HG03432 (cell line): ENCODE data around the gene CACNA2D3.
"Not testable (repeated sequence)": the region's sequence is repeated elsewhere in the genome, so short reads cannot be mapped to it uniquely, and the experiment has no call there.

Source experiments
- ATAC-seq: cut with Tn5 transposase; IDR thresholded peaks from one replicate; pipeline ENCODE4 v1.9.1; 2021; ENCODE audit warnings: mild to moderate bottlenecking, moderate library complexity; ENCODE audit not compliant: unreplicated experiment

Gene CACNA2D3

DNA sequence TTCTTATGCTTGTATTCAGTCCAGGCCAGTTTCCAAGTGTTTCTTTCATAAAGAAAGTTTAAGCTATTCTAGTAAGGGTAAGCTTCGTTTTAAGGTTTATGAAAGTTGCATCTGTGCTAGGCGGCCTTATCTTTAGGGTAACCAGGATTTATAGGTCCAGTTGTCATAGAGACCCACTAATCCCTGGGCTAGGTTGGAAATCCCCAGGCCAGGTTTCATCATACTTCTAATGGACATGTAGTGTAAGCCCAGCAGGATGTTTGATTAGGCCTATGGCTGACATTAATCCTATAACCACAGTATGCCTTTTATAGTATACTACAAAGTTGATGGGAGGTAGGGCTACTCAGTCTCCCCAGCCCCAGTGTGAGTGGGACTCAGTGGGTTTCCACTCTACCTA lies 312.4 kb downstream of the CACNA2D3 start:
- no peak for ATAC-seq

DNA sequence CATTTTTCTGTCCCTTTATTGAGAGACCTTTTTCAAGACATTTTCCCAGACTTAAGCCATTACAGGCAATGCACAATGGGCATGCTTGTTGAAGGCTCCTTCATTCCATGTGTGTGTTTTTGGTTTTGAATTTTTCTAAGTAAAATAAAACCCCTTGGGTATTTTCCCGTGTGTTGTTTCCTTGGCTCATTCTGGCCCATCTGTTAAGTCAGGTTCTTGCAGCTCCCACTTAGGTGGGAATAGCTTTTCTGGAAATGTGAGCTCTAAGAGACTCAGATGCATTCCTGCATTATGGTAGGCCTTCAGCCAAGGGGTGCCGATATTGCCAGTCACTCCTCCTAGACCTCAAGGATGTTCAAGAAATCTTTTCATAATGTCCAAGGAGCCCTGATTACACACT lies 314.9 kb downstream of the CACNA2D3 start:
- no peak for ATAC-seq

DNA sequence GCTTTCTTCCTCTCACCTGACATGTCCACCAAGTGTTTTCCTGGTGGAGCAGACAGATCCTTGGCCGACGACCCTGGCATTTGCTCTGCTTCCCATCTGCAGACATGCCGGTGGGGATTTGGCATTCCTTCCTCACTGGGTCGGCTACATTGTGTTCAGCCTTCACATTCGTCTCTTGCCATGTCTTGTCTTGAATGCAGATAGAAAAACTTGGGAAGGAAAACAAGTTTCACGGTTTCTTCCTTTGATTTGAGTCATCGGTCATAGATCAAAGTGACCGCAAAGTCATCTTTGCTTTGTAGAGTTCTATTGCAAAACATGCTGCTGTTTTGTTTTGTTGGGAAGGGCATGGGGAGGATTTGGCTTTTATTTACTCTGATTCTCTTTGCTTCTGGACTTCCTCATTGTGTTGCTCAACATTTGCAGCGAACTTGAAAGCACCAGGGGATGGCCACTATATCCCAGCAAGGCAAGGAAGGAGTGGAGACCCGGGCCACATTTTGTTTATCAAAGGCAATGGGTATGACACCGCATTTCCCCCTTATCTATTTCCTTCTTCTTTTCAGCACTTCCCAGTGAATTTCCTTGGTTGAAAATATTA lies 321.3 kb downstream of the CACNA2D3 start:
- no peak for ATAC-seq

DNA sequence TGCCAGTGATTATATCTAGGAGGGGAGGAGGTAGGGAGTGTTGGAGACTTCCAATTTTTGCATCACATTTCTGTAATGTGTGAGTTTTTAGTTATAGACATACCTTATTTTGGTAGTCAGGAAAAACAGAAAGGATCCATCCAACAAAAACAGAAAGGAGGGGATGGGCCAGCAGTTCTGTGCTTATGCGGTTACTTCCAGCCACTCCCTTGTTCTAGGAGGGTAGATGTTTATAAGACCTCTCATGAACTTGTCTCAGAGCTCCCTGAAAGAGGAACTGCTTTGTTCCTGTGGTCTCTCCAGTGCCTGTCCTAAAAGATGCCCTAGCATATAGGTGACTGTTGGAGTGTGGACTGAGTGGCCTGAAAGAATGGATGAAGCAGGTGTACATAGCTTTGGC lies 323.3 kb downstream of the CACNA2D3 start:
- no peak for ATAC-seq

DNA sequence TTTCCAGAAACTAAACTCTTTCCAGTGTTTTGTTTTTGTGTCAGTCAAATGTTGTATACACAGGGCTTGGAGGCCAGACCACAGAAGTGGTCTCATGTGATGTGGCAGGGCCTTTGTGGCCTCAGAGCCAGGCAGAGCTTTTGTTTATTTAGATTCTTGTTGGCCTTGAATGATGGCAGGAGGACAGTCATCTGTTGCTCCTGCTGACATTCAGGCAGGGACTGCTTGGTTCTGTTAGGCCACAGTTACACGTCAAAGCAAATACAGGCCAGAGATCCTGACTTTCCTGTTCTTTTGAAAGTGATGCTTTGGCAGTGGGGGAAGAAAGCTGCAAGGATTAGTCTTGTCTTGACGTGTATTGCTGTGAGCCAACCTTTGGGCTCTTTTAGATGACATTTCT lies 325.1 kb downstream of the CACNA2D3 start:
- ATAC-seq, result no peak

DNA sequence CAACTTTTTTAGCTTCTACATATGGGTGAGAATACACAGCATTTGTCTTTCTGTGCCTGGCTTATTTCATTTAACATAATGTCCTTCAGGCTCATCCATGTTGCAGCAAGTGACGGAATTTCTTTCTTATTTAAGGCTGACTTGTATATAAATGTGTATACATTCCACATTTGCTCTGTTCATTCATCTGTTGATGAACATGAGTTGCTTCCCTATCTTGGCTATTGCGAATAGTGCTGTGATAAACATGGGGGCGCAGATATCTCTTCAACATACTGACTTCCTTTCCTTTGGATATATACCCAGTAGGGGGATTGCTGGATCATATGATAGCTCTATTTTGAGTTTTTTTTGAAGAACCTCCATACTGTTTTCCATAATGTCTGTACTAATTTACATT lies 332.5 kb downstream of the CACNA2D3 start:
- no peak for ATAC-seq

DNA sequence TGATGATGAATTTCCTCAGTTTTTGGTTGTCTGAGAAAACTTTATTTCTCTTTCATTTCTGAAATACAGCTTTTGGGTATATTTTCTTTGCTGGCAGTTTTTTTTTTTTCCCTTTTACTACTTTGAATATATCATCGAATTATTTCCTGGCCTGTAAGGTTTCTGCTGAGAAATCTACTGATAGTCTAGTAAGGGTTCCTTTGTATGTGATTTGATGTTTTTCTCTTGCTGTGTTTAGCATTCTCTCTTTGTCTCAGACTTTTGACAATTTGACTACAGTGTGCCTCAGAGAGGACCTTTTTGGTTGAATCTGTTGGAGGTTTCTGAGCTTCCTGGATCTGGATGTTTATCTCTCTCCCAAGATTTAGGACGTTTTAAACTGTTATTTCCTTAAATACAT lies 336.0 kb downstream of the CACNA2D3 start:
- no peak for ATAC-seq

DNA sequence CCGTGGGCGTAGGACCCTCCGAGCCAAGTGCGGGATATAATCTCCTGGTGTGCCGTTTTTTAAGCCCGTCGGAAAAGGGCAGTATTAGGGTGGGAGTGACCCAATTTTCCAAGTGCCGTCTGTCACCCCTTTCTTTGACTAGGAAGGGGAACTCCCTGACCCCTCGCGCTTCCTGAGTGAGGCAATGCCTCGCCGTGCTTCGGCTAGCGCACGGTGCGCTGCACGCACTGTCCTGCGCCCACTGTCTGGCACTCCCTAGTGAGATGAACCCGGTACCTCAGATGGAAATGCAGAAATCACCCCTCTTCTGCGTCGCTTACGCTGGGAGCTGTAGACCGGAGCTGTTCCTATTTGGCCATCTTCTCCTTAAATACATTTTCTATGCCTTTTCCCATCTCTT lies 342.2 kb downstream of the CACNA2D3 start:
- not testable (repeated sequence) for ATAC-seq

DNA sequence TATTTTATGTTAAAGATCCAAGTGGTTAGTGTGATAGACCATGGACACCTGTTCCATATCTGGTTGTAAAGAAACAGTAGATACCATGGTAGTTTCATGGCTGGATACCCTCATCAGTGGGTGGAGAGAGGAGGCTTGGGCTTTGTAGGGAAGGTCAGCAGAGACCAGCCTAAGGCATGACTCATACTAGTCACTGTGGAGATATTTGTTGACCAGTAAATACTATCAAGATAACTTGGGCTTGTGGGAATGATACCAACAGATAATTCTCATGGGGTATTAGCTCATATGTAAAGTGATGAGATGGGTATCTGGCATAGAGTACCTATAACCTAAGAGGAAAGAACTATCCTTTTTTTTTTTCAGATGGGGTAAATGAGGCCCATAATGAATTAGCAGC lies 354.5 kb downstream of the CACNA2D3 start:
- no peak for ATAC-seq

DNA sequence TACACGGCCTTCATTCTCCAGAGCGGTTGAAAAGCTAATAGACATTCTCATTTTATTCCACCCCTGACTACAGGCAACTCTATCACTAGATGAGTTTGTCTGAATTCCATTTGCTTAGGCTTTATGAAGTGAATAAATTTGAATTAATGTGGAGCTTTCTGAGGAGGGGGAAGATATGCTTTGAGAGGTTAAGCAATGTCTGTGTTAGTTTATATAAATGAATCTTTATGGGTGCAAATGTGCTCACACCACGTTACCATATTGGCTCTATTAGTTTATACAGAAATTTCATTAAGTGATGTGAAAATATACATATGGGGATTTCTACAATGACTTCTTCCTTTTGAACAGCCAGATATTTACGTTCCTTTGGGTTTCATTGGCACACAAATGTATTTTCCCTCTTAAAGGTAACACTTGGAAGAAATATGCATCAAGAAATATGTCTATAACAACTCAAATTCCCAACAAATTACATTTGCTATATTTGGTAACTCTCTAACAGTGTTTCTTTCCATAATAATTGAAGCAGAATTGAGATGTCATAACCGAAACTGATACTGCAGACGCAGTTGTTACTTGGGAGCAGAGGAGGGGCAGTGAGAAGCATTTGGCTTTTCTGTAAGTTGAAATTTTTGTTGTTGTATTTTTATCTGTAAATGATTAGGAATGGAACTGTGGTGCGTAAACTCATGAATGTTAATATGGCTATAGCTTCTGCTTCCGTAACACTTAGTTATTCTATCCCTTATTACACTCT lies 359.4 kb downstream of the CACNA2D3 start:
- ATAC-seq, result no peak

DNA sequence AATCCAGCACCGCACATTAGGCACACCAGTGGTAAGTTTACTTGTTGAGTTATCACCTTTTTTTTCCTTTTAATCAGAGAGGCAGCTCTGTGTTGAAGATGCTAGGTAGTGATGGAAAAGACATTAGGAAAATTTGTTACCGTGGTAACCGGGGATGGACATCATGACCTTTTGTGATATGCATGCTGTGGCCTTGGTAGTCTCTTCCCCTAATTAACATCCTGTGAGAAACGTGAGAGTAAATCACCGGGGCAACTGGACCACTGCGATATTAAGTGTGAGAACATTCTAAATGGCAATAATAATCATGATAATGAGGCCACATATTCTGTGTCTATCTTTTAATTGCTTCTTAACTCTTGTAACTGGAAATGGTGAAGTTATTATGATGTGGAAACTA lies 362.0 kb downstream of the CACNA2D3 start:
- ATAC-seq, result no peak

DNA sequence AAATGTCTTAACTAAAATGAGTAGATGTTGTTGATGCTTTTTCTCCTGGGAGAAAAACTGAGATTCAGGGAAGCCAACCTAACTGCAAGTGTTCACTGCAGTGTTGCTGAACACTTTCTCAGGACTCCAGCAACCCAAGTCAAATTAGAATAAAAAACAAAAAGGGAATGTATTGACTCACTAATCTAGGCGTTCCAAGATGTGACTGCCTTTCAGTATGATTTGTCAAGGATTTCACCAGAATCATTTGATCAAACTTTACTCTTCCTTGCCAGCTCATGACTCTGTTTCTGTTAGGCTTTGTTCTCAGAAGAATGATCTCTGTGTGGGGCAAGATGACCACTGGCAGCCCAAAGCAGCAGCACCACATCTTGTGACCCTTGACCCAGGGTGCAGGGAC lies 364.0 kb downstream of the CACNA2D3 start:
- ATAC-seq, result no peak

DNA sequence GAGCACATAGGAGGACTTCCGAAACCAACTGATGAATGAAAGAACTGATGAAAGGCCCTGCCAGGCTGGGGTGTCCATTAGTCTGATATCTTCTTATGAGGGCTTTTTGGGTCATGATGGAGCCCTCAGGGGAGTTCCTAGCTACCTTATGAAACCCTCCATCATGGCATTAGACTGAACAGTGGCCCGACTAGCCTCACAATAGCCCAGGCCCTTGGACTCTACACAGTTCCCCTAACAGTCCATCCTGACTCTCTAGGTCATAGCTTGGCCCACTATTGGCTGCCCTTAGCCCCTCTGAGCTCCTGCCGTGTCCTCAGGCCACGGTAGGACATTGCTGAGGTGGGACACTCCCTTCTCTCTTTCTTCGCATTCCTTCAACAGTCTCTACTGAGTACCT lies 365.9 kb downstream of the CACNA2D3 start:
- ATAC-seq, result no peak

DNA sequence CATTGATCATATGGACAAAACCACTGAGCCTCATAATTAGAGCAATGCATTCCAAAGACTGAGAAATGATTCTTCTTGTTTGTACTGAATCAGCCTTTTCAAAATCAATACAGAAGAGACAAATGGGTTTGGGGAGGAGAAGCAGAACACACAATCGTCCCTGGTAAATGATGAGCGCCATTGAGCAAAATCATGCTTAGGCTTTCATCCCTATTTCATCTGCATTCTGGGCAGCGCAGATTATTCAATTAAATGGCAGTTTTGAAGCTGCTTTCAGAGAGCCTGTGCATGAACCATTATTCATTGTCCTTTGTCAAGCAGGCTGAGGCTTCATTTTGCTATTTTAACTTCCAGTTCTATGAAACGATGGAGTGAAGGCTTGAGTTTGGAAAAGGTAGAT lies 371.9 kb downstream of the CACNA2D3 start:
- ATAC-seq, result no peak

DNA sequence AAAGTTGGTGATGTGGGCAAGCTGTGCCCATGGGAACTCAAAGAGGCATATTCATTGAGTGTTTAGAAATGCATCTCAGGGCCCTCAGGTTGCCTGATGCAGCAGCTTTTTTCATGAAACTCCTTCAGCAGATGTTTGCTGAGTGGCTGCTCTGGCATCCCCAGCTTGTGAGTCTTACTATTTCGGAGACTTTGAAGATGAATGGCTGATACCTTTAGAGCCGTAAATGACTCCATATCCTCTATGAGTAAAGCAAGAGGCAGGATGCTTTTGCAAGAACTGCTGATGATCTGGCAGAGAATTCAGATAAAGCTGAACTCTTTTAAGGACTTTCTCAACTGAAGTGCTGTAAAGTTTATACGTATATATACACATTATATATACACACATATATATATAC lies 384.3 kb downstream of the CACNA2D3 start:
- no peak for ATAC-seq

DNA sequence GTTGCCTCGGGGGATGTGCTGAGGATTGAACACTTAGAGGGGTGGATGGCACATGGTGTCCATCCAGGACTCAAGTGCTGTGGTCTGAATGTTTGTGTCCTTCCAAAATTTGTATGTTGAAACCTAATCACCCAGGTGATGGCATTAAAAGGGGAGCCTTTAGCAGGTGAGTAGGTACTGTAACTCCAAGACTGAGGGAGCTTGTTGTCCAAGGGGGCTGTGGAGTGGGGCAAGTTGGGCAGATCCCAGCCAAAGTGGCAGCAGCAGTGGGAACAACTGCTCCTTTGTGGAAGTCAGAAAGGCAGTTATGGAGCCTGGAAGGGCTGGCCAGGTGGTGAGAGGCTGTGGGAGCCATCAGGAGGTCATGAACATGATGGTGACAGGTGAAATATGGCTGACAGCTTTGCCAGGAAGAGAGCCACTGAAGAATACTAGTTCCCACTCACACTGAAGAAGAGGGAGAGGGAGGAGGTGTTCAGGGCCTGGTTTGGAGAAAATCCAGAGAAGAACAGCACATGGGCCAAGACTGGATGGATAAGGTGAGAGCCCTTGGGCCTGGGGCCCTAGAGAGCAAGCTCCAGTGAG lies 385.6 kb downstream of the CACNA2D3 start:
- no peak for ATAC-seq

DNA sequence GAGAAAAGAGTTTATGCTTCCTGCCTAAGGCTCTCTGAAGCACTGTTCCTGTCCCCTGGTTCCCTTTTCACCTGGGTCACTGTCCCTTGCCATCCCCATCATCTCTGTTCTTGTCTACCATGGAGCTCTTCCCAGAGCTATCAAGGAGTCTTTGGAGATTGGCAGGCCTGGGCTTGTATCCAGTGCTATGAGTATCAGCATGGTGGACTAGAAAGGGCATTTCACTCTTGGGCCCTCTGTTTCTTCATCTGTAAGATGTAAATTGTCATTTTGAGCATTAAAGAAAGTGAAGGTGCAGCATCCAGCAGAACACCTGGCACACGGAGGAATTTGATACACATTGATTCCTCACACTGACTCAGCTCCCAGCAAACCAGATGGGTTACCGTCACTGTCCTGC lies 388.2 kb downstream of the CACNA2D3 start:
- no peak for ATAC-seq

DNA sequence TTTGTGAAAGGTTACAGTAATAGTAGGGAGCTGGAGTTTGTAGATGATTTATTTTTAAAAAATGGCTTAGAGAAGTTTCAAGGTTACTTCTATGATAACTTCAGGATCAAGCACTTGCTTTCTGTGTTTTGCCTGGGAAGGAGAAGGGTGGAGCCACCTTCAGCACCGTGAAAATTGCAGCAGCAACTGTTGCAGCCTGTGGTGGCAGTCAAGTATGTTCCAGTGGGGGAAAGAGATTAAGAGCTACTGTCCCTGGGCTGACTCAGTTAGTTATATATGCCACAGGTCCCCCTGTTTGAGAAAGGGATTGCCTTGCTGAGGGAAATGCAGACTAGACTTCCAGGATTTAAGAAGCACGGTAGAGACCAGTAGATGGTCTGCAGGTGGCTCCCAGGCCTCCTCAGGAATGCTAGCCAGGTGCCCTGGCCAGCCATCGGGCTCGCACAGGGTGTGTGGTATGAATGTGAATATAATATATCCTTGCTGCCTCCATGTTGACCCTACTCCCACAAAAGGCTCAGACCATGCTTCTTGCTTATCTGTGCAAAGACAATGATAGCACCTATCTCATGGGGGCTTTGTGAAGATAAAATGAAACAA lies 389.5 kb downstream of the CACNA2D3 start:
- ATAC-seq, result no peak

DNA sequence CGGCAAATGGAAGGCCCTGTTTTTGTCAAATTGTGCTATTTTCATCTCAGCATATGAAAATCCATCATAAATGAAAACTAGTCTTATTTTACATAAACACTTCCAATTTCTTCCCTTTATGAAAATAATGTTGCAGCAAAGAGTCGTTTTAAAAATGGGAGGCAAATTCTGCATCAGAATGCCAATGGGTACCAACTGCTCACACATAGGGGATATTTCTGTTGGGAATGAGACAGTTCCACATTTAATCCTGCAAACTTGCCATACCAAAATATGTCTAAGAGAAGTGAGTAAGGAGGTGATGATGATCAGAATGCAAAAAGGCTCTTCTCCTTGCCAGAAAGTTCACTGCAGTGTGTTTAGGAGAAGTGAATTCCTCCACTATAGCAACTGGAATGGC lies 391.7 kb downstream of the CACNA2D3 start:
- no peak for ATAC-seq

DNA sequence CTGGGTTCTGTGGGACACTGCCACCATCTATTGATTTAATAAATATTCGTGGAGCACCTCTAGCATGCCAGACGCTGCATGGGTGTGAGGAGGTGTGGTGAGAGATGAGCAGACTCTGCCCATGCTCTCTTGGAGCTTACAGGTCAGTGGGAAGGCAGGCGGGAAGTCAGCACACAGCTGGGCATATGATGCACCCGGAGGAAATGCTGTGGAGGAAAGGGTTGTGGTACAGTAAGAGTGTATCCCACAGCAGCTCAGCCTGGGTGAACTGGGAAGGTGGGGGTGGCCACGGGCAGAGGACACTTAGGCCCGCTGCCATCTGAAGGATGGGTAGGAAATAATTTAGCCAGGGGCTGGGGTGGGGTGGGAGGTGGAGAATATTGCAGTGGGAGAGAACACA lies 392.1 kb downstream of the CACNA2D3 start:
- ATAC-seq, result no peak

DNA sequence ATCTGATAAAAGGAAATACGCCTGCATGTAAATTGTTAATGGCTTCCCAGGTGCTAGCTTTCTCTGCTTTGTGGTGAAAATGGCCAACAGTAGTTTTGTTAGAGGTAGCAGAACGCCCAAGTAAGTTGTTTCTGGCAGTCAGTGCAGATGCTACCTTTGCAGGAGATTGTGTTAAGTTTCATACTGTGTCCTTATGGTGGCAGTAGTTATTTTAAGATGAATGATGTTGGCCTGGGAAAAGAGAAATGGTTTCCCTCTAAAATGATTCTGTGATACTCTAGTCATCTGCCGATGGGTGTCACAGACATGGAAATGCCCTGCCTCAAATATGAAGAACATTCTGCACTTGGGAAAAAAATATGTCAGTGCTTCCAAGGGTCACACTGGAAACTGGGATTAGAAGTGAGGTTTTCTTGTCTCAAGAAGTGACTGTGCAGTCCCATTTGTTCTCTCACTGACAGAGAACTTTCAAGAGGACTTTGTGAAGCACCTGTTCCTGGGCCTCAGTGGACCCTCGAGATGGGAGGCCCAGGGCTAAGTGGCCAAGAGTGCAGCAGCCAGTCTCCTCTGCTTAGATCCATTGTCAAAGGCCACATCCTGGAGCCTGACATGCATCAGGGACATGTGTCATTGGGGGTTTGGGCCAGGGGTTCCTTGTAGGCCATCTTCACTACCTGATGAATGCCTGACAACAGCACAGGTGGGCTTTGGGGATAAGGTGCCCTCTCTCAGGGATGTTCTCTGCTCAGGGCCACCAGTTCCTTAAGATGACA lies 393.3 kb downstream of the CACNA2D3 start:
- no peak for ATAC-seq
